Measurements from ENCODE around the gene PJA2.

GRCh38 chr5:109370343-109370742 lies 39.4 kb downstream of the PJA2 start:
- TF ChIP-seq CTCF (conservative IDR thresholded peaks at IDR 0.05 in 1 of 2, IDR thresholded peaks at IDR 0.05 in 1 of 2; ENCODE audit: low read depth in 1 of 2, low read length in 2 of 2) (no peak), EZH2 (IDR thresholded peaks at IDR 0.05; ENCODE audit: low read length, missing control alignments) (no peak)

All from fibroblast of lung (primary cell).